OCI-LY7 (cell line): ENCODE data around the gene PPID.

Experiments
- CTCF ChIP-seq: fragments of 200-600 bp; sonication (generic); conservative IDR thresholded peaks from 2 replicates; pipeline ENCODE4 v1.5.1; 2014; ENCODE audit warnings: mild to moderate bottlenecking, antibody characterized with exemption, low read length, moderate library complexity, mixed read lengths
- EZH2phosphoT487 ChIP-seq: fragments of 200-600 bp; sonication (generic); IDR thresholded peaks from 2 replicates; pipeline ENCODE4 v1.6.1; 2018; ENCODE audit warnings: low read depth, borderline replicate concordance, mild to moderate bottlenecking, mixed run types, antibody characterized with exemption, low read length, moderate library complexity, mixed read lengths

- no peak for TF ChIP-seq CTCF
- no peak for TF ChIP-seq EZH2phosphoT487
Measured at GRCh38 chr4:158767451-158767850, 44.3 kb upstream of the PPID start.
